ENCODE measurements around the gene ROBO1. TPM values are rescaled to one million over a fixed set of nuclear protein-coding genes. Genes with fewer than 3 reads are reported as not detected.

Gene ROBO1
- total and polyA plus RNA-seq, 2 of the 8 experiments (the other 6 are each of a cell fraction or from before 2014, with no cell fraction given): 51.4 to 91.0 TPM

- POLR2A ChIA-PET (ENCODE audit: partially characterized antibody): no interaction called here
- Histone ChIP-seq H2BK20ac (ENCODE audit: low read length) (no peak overlapping the region), H3K27me3 (replicated peaks in 1 of 4; ENCODE audit: control insufficient read depth in 3 of 4, extremely low read depth in 1 of 4, insufficient read depth in 3 of 4, low read length in 3 of 4) (no peaks in the 10 kb centered on the region), H3K18ac (ENCODE audit: extremely low read depth, low read length) (no peak overlapping the region), H3K4me3 (ENCODE audit: extremely low read depth in 1 of 4, insufficient read depth in 2 of 4, low read depth in 3 of 4, low read length in 4 of 4) (no peak overlapping the region), H3K9ac (replicated peaks in 1 of 4; ENCODE audit: extremely low read depth in 1 of 4, low read depth in 3 of 4, low read length in 3 of 4) (no peak overlapping the region), H2AK5ac (ENCODE audit: low read depth, low read length) (no peak overlapping the region), H2BK12ac (ENCODE audit: low read depth, low read length) (no peak overlapping the region), H3K4me1 (replicated peaks in 1 of 4; ENCODE audit: control insufficient read depth in 3 of 4, insufficient read depth in 4 of 4, low read length in 3 of 4) (0 out of 7 replicates have a peak, but pooled peaks cover 0 to 2% (median 0%) of the 10 kb centered on the region in 4 experiments), H3K9me3 (ENCODE audit: insufficient read depth in 2 of 2, low read depth in 1 of 2, low read length in 1 of 2) (no peaks in the 10 kb centered on the region), H2BK120ac (replicated peaks; ENCODE audit: low read depth, low read length) (no peak overlapping the region), H2AFZ (ENCODE audit: low read length) (no peak overlapping the region), H4K91ac (replicated peaks; ENCODE audit: insufficient read length, low read length) (no peak overlapping the region), H3K14ac (ENCODE audit: insufficient read length) (no peak overlapping the region), H3K79me2 (ENCODE audit: control insufficient read depth in 1 of 2, insufficient read depth in 2 of 2, low read length in 2 of 2) (peaks cover 0 to 23% of the 10 kb centered on the region in 2 experiments; a peak in 2 of 4 replicates), H3K79me1 (ENCODE audit: low read depth, low read length) (no peaks in the 10 kb centered on the region), H4K20me1 (replicated peaks in 1 of 2; ENCODE audit: control insufficient read depth in 1 of 2, insufficient read depth in 2 of 2, low read length in 2 of 2) (no peaks in the 10 kb centered on the region), H3K36me3 (ENCODE audit: control insufficient read depth in 2 of 4, insufficient read depth in 4 of 4, low read length in 3 of 4) (no peaks in the 10 kb centered on the region), H3K4ac (replicated peaks; ENCODE audit: insufficient read length, low read depth, low read length) (no peak overlapping the region), H3K4me2 (ENCODE audit: insufficient read depth in 1 of 2, low read depth in 2 of 2, low read length in 2 of 2) (no peak overlapping the region), H4K8ac (ENCODE audit: extremely low read depth, insufficient read depth, low read length) (no peak overlapping the region), H2BK15ac (ENCODE audit: low read length) (no peak overlapping the region), H3K27ac (ENCODE audit: low read depth, low read length) (no peak overlapping the region), H4K5ac (ENCODE audit: insufficient read length, low read depth, low read length) (no peak overlapping the region), H2BK5ac (ENCODE audit: low read depth, low read length) (no peak overlapping the region), H3K56ac (replicated peaks; ENCODE audit: insufficient read length, low read depth, low read length) (no peak overlapping the region), H3K23me2 (ENCODE audit: low read depth, low read length) (no peaks in the 10 kb centered on the region), H3K23ac (ENCODE audit: insufficient read length) (no peak overlapping the region)
- DNase-seq (ENCODE audit: low read depth in 1 of 2, low spot score in 2 of 2): no peak
- CTCF ChIA-PET (ENCODE audit: partially characterized antibody): interaction anchor here (0.6 kb wide), 1 partner anchor 76 kb away, joined by 3 read pairs; no protein-coding TSS in a partner anchor
- no peak for FAIRE-seq
- WGBS, 2 experiments (ENCODE audit: extremely low coverage in 1 of 2, insufficient coverage in 1 of 2, insufficient read length in 1 of 2, insufficient replicate concordance in 2 of 2, low coverage in 1 of 2, low lambda C conversion rate in 2 of 2, missing lambda C conversion rate in 1 of 2): 93% methylated on average over 3 of the region's 3 CpGs; no CpG with 5 or more reads in 1 of the 2 experiments
- TF ChIP-seq EGR1 (IDR thresholded peaks at IDR 0.05; ENCODE audit: borderline replicate concordance, low read depth, low read length): no peak
- TF ChIP-seq BACH1 (IDR thresholded peaks at IDR 0.05; ENCODE audit: low read length): no peak
- TF ChIP-seq EZH2 (IDR thresholded peaks at IDR 0.05; ENCODE audit: low read depth, low read length, severe bottlenecking): no peak
- TF ChIP-seq HDAC2 (IDR thresholded peaks at IDR 0.05; ENCODE audit: borderline replicate concordance in 1 of 2, low read depth in 2 of 2, low read length in 2 of 2): no peak
- TF ChIP-seq KDM5A (IDR thresholded peaks at IDR 0.05; ENCODE audit: low read length): no peak
These were observed 932.9 kb downstream of the ROBO1 start for GRCh38 chr3:78834910-78835309.
